Natural killer cell (primary cell): ENCODE data around the gene FBXO31. TPM values are rescaled to one million over a fixed set of nuclear protein-coding genes. Genes with fewer than 3 reads are reported as not detected.

Experiments used
- ATAC-seq, 3 donors: fragments of 150-1000 bp in 2 of 3; fragments of 200-7000 bp in 1 of 3; cut with Tn5 transposase; 1 replicate in 1 of 3; 2 replicates in 2 of 3; pipeline ENCODE4 v1.10.0; 2021; ENCODE audit warnings: mild to moderate bottlenecking in 2 of 3, moderate library complexity in 2 of 3
- DNase-seq, 2 donors: peaks; one replicate each; pipeline versions ENCODE4 v3.0.0 to v3.0.0-alpha.2; 2013 to 2021; ENCODE audit warnings: mixed read lengths in 1 of 2
- H3K27ac ChIP-seq: one replicate; pipeline ENCODE4 v1.5.1; 2013; ENCODE audit warnings: mild to moderate bottlenecking, low read length
- H3K27me3 ChIP-seq: one replicate; pipeline ENCODE4 v1.6.1; 2013; ENCODE audit warnings: low read length; ENCODE audit not compliant: control insufficient read depth, insufficient read depth
- H3K36me3 ChIP-seq: one replicate; pipeline ENCODE4 v1.6.1; 2013; ENCODE audit warnings: low read length; ENCODE audit not compliant: control insufficient read depth, insufficient read depth
- H3K4me1 ChIP-seq: one replicate; pipeline ENCODE4 v1.6.1; 2013; ENCODE audit warnings: low read length; ENCODE audit not compliant: control insufficient read depth, insufficient read depth
- H3K4me3 ChIP-seq: one replicate; pipeline ENCODE4 v1.5.1; 2013; ENCODE audit warnings: low read length
- H3K9me3 ChIP-seq: one replicate; pipeline ENCODE4 v1.6.1; 2013; ENCODE audit warnings: low read length; ENCODE audit not compliant: control insufficient read depth, insufficient read depth
- H3K27ac Mint-ChIP-seq, 2 donors: one replicate each; pipeline ENCODE4 v1.8.0; 2022; ENCODE audit warnings: mild to moderate bottlenecking in 2 of 2, mixed read lengths in 2 of 2, moderate library complexity in 1 of 2
- H3K27me3 Mint-ChIP-seq, 2 donors: one replicate each; pipeline ENCODE4 v1.8.0; 2022; ENCODE audit warnings: low read depth in 2 of 2, mixed read lengths in 2 of 2
- H3K36me3 Mint-ChIP-seq: one replicate; pipeline ENCODE4 v1.8.0; 2022; ENCODE audit warnings: mixed read lengths
- H3K4me1 Mint-ChIP-seq, 2 donors: one replicate each; pipeline ENCODE4 v1.8.0; 2022; ENCODE audit warnings: mixed read lengths in 2 of 2
- H3K4me3 Mint-ChIP-seq: one replicate; pipeline ENCODE4 v1.8.0; 2022; ENCODE audit warnings: mild to moderate bottlenecking, moderate library complexity, mixed read lengths
- H3K9me3 Mint-ChIP-seq, 2 donors: one replicate each; pipeline ENCODE4 v1.8.0; 2022; ENCODE audit warnings: mixed read lengths in 2 of 2
- WGBS: methylation state at CpG from one replicate; pipeline ENCODE4 v1.1.7; 2013; ENCODE audit warnings: missing lambda C conversion rate; ENCODE audit not compliant: insufficient coverage; 5-methylcytosine and 5-hydroxymethylcytosine counted together
- intact Hi-C: fragments of 100-400 bp; cut with micrococcal nuclease; formaldehyde crosslinking; loops from one replicate; pipeline ENCODE4 v1.14.2; 2022
- total RNA-seq, 4 donors: library from RNA; stranded (reverse); fragments of 120-200 nt in 1 of 4; gene quantifications; one replicate each; pipeline versions ENCODE4 v1.2.3 to v1.2.4, GENCODE V29; 2013 to 2022
- TF ChIP-seq, protein P1 (sequence below): fragments of 200-600 bp; IDR thresholded peaks from one replicate; pipeline ENCODE4 v1.8.0; 2022; ENCODE audit warnings: antibody characterized with exemption

The FBXO31 gene
- total RNA-seq, 3 donors from 2014 or later (not counting 1 experiment from before 2014, with no cell fraction given): 32.2 to 47.2 (median 37.6) TPM

DNA sequence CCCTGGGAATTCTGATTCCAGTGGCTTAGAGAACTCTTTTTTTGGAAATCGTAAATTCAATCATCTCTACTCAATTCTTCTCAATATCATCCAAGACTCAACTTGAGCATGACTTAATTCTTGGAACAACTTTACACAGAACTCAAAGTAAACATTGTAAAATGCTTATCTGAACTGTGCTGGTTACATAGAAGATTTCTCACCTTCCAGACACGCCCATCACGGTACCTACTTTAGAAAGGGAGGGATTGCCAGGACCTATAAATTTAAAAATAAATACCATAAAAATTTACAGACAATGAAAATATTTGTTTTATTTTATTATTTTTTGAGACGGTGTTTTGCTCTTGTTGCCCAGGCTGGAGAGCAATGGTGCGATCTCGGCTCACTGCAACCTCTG lies 35.1 kb upstream of the FBXO31 start:
- TF ChIP-seq, protein P1, sequence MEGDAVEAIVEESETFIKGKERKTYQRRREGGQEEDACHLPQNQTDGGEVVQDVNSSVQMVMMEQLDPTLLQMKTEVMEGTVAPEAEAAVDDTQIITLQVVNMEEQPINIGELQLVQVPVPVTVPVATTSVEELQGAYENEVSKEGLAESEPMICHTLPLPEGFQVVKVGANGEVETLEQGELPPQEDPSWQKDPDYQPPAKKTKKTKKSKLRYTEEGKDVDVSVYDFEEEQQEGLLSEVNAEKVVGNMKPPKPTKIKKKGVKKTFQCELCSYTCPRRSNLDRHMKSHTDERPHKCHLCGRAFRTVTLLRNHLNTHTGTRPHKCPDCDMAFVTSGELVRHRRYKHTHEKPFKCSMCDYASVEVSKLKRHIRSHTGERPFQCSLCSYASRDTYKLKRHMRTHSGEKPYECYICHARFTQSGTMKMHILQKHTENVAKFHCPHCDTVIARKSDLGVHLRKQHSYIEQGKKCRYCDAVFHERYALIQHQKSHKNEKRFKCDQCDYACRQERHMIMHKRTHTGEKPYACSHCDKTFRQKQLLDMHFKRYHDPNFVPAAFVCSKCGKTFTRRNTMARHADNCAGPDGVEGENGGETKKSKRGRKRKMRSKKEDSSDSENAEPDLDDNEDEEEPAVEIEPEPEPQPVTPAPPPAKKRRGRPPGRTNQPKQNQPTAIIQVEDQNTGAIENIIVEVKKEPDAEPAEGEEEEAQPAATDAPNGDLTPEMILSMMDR: no peak
- H3K36me3 ChIP-seq: peaks cover 10% of the 10 kb centered on the region
- no peaks in the 10 kb centered on the region for H3K27me3 Mint-ChIP-seq
- WGBS: 84% methylated on average over 4 of the region's 6 CpGs
- no peaks in the 10 kb centered on the region for H3K27me3 ChIP-seq
- H3K4me1 ChIP-seq: no peaks in the 10 kb centered on the region
- intact Hi-C loops: no loop called here
- no peak overlapping the region for H3K27ac Mint-ChIP-seq
- H3K36me3 Mint-ChIP-seq: peaks cover 7% of the 10 kb centered on the region
- H3K4me3 ChIP-seq: no peak overlapping the region
- H3K4me3 Mint-ChIP-seq: no peak overlapping the region
- ATAC-seq (no peak), DNase-seq (no peak)
- no peak overlapping the region for H3K27ac ChIP-seq
- H3K4me1 Mint-ChIP-seq: no peaks in the 10 kb centered on the region
- H3K9me3 ChIP-seq: no peaks in the 10 kb centered on the region
- no peaks in the 10 kb centered on the region for H3K9me3 Mint-ChIP-seq

DNA sequence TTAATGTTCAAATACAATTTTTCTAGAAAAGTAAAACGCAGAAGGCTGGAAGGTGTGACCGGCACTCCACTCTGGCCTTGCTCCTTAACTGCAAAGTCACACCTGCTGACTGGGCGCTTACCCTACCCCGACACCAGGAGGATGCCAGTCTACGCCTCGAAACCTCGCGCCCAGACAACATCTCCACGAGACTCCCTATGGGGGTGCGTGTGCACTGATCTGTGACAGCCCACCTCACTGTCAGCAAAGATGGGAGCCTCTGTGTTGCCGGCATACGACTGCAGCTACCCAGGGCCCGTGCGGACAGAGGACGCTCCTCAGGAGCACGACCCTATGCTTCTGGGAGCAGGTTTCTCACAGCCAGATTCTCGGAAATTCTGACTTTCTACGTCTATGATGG lies 34.6 kb upstream of the FBXO31 start:
- ATAC-seq (no peak), DNase-seq (no peak)
- WGBS: 93% methylated on average over 18 of the region's 18 CpGs
- H3K27me3 Mint-ChIP-seq: no peaks in the 10 kb centered on the region
- H3K4me1 Mint-ChIP-seq: no peaks in the 10 kb centered on the region
- no peak overlapping the region for H3K27ac Mint-ChIP-seq
- intact Hi-C loops: no loop called here
- H3K4me1 ChIP-seq: no peaks in the 10 kb centered on the region
- H3K4me3 Mint-ChIP-seq: no peak overlapping the region
- TF ChIP-seq, protein P1: no peak
- H3K4me3 ChIP-seq: no peak overlapping the region
- H3K9me3 Mint-ChIP-seq: no peaks in the 10 kb centered on the region
- peaks cover 7% of the 10 kb centered on the region for H3K36me3 Mint-ChIP-seq
- peaks cover 10% of the 10 kb centered on the region for H3K36me3 ChIP-seq
- no peaks in the 10 kb centered on the region for H3K27me3 ChIP-seq
- H3K9me3 ChIP-seq: no peaks in the 10 kb centered on the region
- H3K27ac ChIP-seq: no peak overlapping the region

DNA sequence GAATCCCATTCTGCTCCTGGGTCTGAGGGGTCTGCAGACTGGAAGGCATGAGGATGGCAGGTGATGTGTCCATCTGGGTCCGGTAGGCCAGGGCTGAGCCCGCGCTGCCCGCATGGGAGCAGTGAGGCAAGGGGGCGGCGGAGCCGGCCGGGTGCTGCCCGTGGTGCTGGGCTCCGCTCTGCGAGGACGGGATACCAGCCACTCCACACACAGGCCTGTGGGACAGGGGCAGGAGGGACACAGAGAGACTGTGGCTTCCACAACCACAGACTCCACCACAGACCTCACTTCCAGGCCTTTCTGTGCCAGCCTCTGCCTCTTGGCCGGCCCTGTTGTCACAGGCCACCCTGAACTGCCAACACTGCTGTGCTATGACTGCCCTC lies 33.9 kb upstream of the FBXO31 start:
- Mint-ChIP-seq H3K9me3 (no peaks in the 10 kb centered on the region), H3K36me3 (peaks cover 7% of the 10 kb centered on the region), H3K4me1 (no peaks in the 10 kb centered on the region), H3K27me3 (no peaks in the 10 kb centered on the region), H3K4me3 (no peak overlapping the region), H3K27ac (no peak overlapping the region)
- WGBS: 98% methylated on average over 13 of the region's 13 CpGs
- no peak overlapping the region for H3K4me3 ChIP-seq
- no peaks in the 10 kb centered on the region for H3K9me3 ChIP-seq
- H3K4me1 ChIP-seq: no peaks in the 10 kb centered on the region
- no peak for DNase-seq
- intact Hi-C loops: loop anchor here (2.0 kb wide), 1 partner anchor 217 kb away; no protein-coding TSS in a partner anchor
- H3K36me3 ChIP-seq: peaks cover 11% of the 10 kb centered on the region
- no peak for ATAC-seq
- TF ChIP-seq, protein P1: no peak
- no peak overlapping the region for H3K27ac ChIP-seq
- H3K27me3 ChIP-seq: no peaks in the 10 kb centered on the region

DNA sequence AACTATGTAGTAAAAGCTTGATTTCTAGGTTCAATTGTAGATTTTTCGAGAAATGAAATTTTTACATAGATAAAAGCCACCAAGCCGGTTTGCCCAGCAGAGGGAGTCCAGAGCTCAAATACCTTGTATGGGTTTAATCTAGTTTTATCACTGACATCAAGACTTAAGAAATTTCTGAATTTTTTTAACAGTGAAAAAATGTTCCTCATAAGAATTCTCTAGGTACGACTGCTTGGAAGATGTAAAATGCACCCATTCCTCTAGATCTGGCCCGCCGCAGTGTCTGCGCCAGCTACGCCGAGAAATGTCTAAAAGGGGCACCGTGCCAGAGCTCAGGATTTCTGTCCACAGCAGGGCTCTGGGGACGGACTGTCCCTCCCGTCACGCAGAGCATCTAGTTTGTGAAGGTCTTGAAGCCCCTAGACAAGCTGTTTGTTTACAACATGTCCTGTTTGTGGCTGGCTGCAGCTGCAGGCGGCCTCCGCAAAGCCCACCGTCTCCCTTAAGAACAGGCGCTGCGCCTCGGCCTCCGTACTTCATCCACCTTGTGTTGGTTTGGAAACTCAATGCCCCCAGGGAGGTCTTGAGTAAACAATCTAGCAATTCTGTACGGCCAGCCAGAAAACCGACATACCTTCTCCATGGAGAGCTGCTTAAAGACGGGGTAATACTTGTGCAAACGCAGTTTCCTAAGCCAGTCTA lies 33.4 kb upstream of the FBXO31 start:
- TF ChIP-seq, protein P1: peak; percentile 49
- Mint-ChIP-seq H3K36me3 (peaks cover 4% of the 10 kb centered on the region), H3K27ac (no peak overlapping the region), H3K4me3 (no peak overlapping the region), H3K9me3 (no peaks in the 10 kb centered on the region), H3K27me3 (no peaks in the 10 kb centered on the region), H3K4me1 (no peaks in the 10 kb centered on the region)
- Histone ChIP-seq H3K27ac (no peak overlapping the region), H3K4me1 (no peaks in the 10 kb centered on the region), H3K36me3 (peaks cover 13% of the 10 kb centered on the region), H3K9me3 (no peaks in the 10 kb centered on the region), H3K27me3 (no peaks in the 10 kb centered on the region), H3K4me3 (no peak overlapping the region)
- intact Hi-C loops: loop anchor here (2.0 kb wide), 1 partner anchor 218 kb away; no protein-coding TSS in a partner anchor
- WGBS: 96% methylated on average over 23 of the region's 23 CpGs
- no peak for ATAC-seq
- peak in 1 of 2 donors; percentile 61 for DNase-seq
